Trophoblast cell (in vitro differentiated cells and primary cell): Measurements from ENCODE around the gene RIN3.

Source experiments
- DNase-seq, 2 donors: peaks; one replicate each; pipeline ENCODE4 v3.0.0-alpha.2; 2016
- H2AFZ ChIP-seq: 2 replicates; pipeline ENCODE4 v1.6.1; 2013; ENCODE audit warnings: low read length, moderate library complexity, mild to moderate bottlenecking; ENCODE audit not compliant: insufficient read depth, poor library complexity
- H2AK5ac ChIP-seq: 2 replicates; pipeline ENCODE4 v1.6.1; 2013; ENCODE audit warnings: mild to moderate bottlenecking, low read length
- H2BK120ac ChIP-seq: 2 replicates; pipeline ENCODE4 v1.6.1; 2013; ENCODE audit warnings: low read length, mild to moderate bottlenecking, moderate library complexity; ENCODE audit not compliant: insufficient read depth, poor library complexity
- H2BK12ac ChIP-seq: 2 replicates; pipeline ENCODE4 v1.6.1; 2013; ENCODE audit warnings: mild to moderate bottlenecking, low read length, moderate library complexity
- H2BK5ac ChIP-seq: 2 replicates; pipeline ENCODE4 v1.6.1; 2013; ENCODE audit warnings: low read length, low read depth, moderate library complexity, mild to moderate bottlenecking; ENCODE audit not compliant: poor library complexity
- H3K14ac ChIP-seq: 2 replicates; pipeline ENCODE4 v1.6.1; 2013; ENCODE audit warnings: mild to moderate bottlenecking, low read length
- H3K18ac ChIP-seq: 2 replicates; pipeline ENCODE4 v1.6.1; 2013; ENCODE audit warnings: mild to moderate bottlenecking, low read length
- H3K23ac ChIP-seq: 2 replicates; pipeline ENCODE4 v1.6.1; 2013; ENCODE audit warnings: low read length
- H3K27ac ChIP-seq: 2 replicates; pipeline ENCODE4 v1.5.1; 2013; ENCODE audit warnings: low read depth, mild to moderate bottlenecking, inconsistent platforms, low read length, moderate library complexity
- H3K27me3 ChIP-seq: 2 replicates; pipeline ENCODE4 v1.6.1; 2013; ENCODE audit warnings: inconsistent platforms, mild to moderate bottlenecking, low read length, moderate library complexity; ENCODE audit not compliant: insufficient read depth
- H3K36me3 ChIP-seq, 2 experiments: 1 replicate in 1 of 2; 2 replicates in 1 of 2; pipeline ENCODE4 v1.6.1; 2013; ENCODE audit warnings: low read length in 2 of 2, mild to moderate bottlenecking in 2 of 2, moderate library complexity in 1 of 2; ENCODE audit not compliant: insufficient read depth in 2 of 2, control insufficient read depth in 1 of 2
- H3K4ac ChIP-seq: 2 replicates; pipeline ENCODE4 v1.6.1; 2013; ENCODE audit warnings: low read depth, mild to moderate bottlenecking, low read length, moderate library complexity
- H3K4me1 ChIP-seq, 2 experiments: 1 replicate in 1 of 2; 2 replicates in 1 of 2; pipeline ENCODE4 v1.6.1; 2013; ENCODE audit warnings: low read length in 2 of 2, mild to moderate bottlenecking in 2 of 2, moderate library complexity in 1 of 2; ENCODE audit not compliant: insufficient read depth in 2 of 2, control insufficient read depth in 1 of 2
- H3K4me2 ChIP-seq: 2 replicates; pipeline ENCODE4 v1.6.1; 2013; ENCODE audit warnings: inconsistent platforms, mild to moderate bottlenecking, low read length, moderate library complexity
- H3K4me3 ChIP-seq: 2 replicates; pipeline ENCODE4 v1.5.1; 2013; ENCODE audit warnings: mild to moderate bottlenecking, low read depth, low read length, inconsistent platforms
- H3K79me1 ChIP-seq: one replicate; pipeline ENCODE4 v1.6.1; 2013; ENCODE audit warnings: low read length
- H3K79me2 ChIP-seq: 2 replicates; pipeline ENCODE4 v1.6.1; 2013; ENCODE audit warnings: low read length, mild to moderate bottlenecking; ENCODE audit not compliant: control insufficient read depth, insufficient read depth, poor library complexity
- H3K9ac ChIP-seq: 2 replicates; pipeline ENCODE4 v1.6.1; 2013; ENCODE audit warnings: mild to moderate bottlenecking, low read length
- H3K9me3 ChIP-seq: 2 replicates; pipeline ENCODE4 v1.6.1; 2013; ENCODE audit warnings: low read depth, mild to moderate bottlenecking, control low read depth, inconsistent platforms, low read length; ENCODE audit not compliant: insufficient read depth
- H4K12ac ChIP-seq: 2 replicates; pipeline ENCODE4 v1.6.1; 2013; ENCODE audit warnings: low read depth, mild to moderate bottlenecking, low read length, moderate library complexity
- H4K8ac ChIP-seq: 2 replicates; pipeline ENCODE4 v1.6.1; 2013; ENCODE audit warnings: low read depth, mild to moderate bottlenecking, low read length, moderate library complexity
- H4K91ac ChIP-seq: one replicate; pipeline ENCODE4 v1.6.1; 2013; ENCODE audit warnings: low read depth, mild to moderate bottlenecking, low read length, moderate library complexity
- WGBS: extraction: QIAGEN DNeasy Blood & Tissue Kit; methylation state at CpG from one replicate; pipeline ENCODE4 v1.1.7; 2013; ENCODE audit warnings: missing lambda C conversion rate; ENCODE audit not compliant: insufficient read length, insufficient coverage; ENCODE audit errors: extremely low coverage; 5-methylcytosine and 5-hydroxymethylcytosine counted together

Gene RIN3

GRCh38 chr14:92665661-92666110, 152.1 kb downstream of the RIN3 start:
- Histone ChIP-seq H3K9me3 (no peaks in the 10 kb centered on the region), H3K4me2 (no peak overlapping the region), H3K4me1 (no peaks in the 10 kb centered on the region), H4K91ac (no peak overlapping the region), H3K4me3 (no peak overlapping the region), H2BK120ac (no peak overlapping the region), H3K9ac (no peak overlapping the region), H2AK5ac (no peak overlapping the region), H3K23ac (no peak overlapping the region), H3K36me3 (peaks cover 9 to 18% of the 10 kb centered on the region in 2 experiments), H3K79me2 (no peaks in the 10 kb centered on the region), H4K12ac (no peak overlapping the region), H3K18ac (no peak overlapping the region), H2BK5ac (no peak overlapping the region), H2AFZ (no peak overlapping the region), H3K27me3 (no peaks in the 10 kb centered on the region), H2BK12ac (no peak overlapping the region), H3K4ac (no peak overlapping the region), H3K14ac (no peak overlapping the region), H3K27ac (no peak overlapping the region), H3K79me1 (no peaks in the 10 kb centered on the region), H4K8ac (no peak overlapping the region)
- DNase-seq = no peak
- WGBS = no CpG with 5 or more reads among the region's 8 CpGs

DNA sequence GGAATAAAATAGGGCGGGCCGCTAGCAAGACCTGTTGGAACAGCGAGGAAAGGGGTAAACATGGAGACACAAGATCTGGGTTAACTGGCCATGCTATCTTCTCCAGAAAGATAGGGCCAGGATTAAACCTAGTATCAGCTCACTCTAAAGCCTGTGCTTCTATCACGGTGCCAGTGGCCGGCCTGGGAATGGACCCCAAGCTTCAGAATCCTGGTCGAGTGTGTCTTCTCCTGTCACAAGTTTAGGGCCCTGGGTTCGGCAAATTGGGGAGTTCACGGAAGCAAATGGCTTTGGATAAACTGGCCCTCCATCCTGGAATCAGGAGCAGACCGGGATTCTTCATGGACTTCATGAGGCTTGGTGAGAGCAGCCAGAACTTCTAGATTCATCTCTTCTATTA, 152.7 kb downstream of the RIN3 start:
- WGBS = no CpG with 5 or more reads among the region's 9 CpGs
- H2AFZ ChIP-seq = no peak overlapping the region
- H3K27me3 ChIP-seq = no peaks in the 10 kb centered on the region
- H3K36me3 ChIP-seq = peaks cover 9 to 16% of the 10 kb centered on the region in 2 experiments
- no peak overlapping the region for H3K27ac ChIP-seq
- no peak overlapping the region for H3K14ac ChIP-seq
- H3K18ac ChIP-seq = no peak overlapping the region
- no peak overlapping the region for H3K4ac ChIP-seq
- no peak overlapping the region for H2BK5ac ChIP-seq
- DNase-seq = no peak
- H3K4me3 ChIP-seq = no peak overlapping the region
- no peak overlapping the region for H3K9ac ChIP-seq
- no peaks in the 10 kb centered on the region for H3K9me3 ChIP-seq
- H3K79me2 ChIP-seq = no peaks in the 10 kb centered on the region
- H2BK120ac ChIP-seq = no peak overlapping the region
- H3K23ac ChIP-seq = no peak overlapping the region
- H3K4me1 ChIP-seq = no peaks in the 10 kb centered on the region
- H4K91ac ChIP-seq = no peak overlapping the region
- no peaks in the 10 kb centered on the region for H3K79me1 ChIP-seq
- H3K4me2 ChIP-seq = no peak overlapping the region
- H2BK12ac ChIP-seq = no peak overlapping the region
- H4K12ac ChIP-seq = no peak overlapping the region
- no peak overlapping the region for H2AK5ac ChIP-seq
- no peak overlapping the region for H4K8ac ChIP-seq

- H3K4me1 ChIP-seq = no peaks in the 10 kb centered on the region
- H4K91ac ChIP-seq = no peak overlapping the region
- H4K8ac ChIP-seq = no peak overlapping the region
- H3K27me3 ChIP-seq = no peaks in the 10 kb centered on the region
- no CpG with 5 or more reads among the region's 4 CpGs for WGBS
- no peak overlapping the region for H2BK5ac ChIP-seq
- no peak overlapping the region for H3K4me3 ChIP-seq
- H3K36me3 ChIP-seq = peaks cover 9 to 13% of the 10 kb centered on the region in 2 experiments
- H3K23ac ChIP-seq = no peak overlapping the region
- H3K18ac ChIP-seq = no peak overlapping the region
- H3K27ac ChIP-seq = no peak overlapping the region
- no peak overlapping the region for H3K9ac ChIP-seq
- no peak overlapping the region for H2BK12ac ChIP-seq
- no peak overlapping the region for H2AK5ac ChIP-seq
- no peaks in the 10 kb centered on the region for H3K79me2 ChIP-seq
- H3K9me3 ChIP-seq = no peaks in the 10 kb centered on the region
- H2BK120ac ChIP-seq = no peak overlapping the region
- no peak overlapping the region for H3K14ac ChIP-seq
- H3K4me2 ChIP-seq = no peak overlapping the region
- H2AFZ ChIP-seq = no peak overlapping the region
- no peak overlapping the region for H3K4ac ChIP-seq
- H3K79me1 ChIP-seq = no peaks in the 10 kb centered on the region
- no peak for DNase-seq
- H4K12ac ChIP-seq = no peak overlapping the region
These were observed 154.8 kb downstream of the RIN3 start for GRCh38 chr14:92668276-92668973.

- WGBS = no CpG with 5 or more reads among the region's 4 CpGs
- no peaks in the 10 kb centered on the region for H3K27me3 ChIP-seq
- no peak overlapping the region for H3K14ac ChIP-seq
- H3K23ac ChIP-seq = no peak overlapping the region
- no peak for DNase-seq
- no peak overlapping the region for H3K18ac ChIP-seq
- H3K79me2 ChIP-seq = no peaks in the 10 kb centered on the region
- no peak overlapping the region for H2AFZ ChIP-seq
- no peak overlapping the region for H3K9ac ChIP-seq
- H2BK5ac ChIP-seq = no peak overlapping the region
- H3K27ac ChIP-seq = no peak overlapping the region
- H3K4me3 ChIP-seq = no peak overlapping the region
- H4K12ac ChIP-seq = no peak overlapping the region
- no peak overlapping the region for H4K91ac ChIP-seq
- no peak overlapping the region for H2BK12ac ChIP-seq
- no peak overlapping the region for H3K4me2 ChIP-seq
- H3K4me1 ChIP-seq = no peaks in the 10 kb centered on the region
- no peaks in the 10 kb centered on the region for H3K79me1 ChIP-seq
- no peaks in the 10 kb centered on the region for H3K9me3 ChIP-seq
- no peak overlapping the region for H3K4ac ChIP-seq
- H2BK120ac ChIP-seq = no peak overlapping the region
- peaks cover 9 to 12% of the 10 kb centered on the region in 2 experiments for H3K36me3 ChIP-seq
- no peak overlapping the region for H2AK5ac ChIP-seq
- no peak overlapping the region for H4K8ac ChIP-seq
These were observed 156.6 kb downstream of the RIN3 start for GRCh38 chr14:92670160-92670559.
